ENCODE results near the gene RBSN. TPM values are rescaled to one million over a fixed set of nuclear protein-coding genes. Genes with fewer than 3 reads are reported as not detected.

RBSN gene
- total and polyA plus RNA-seq, 2 donors (not counting 1 experiment from before 2014, with no cell fraction given): 7.1 to 32.6 TPM

- H3K79me2 ChIP-seq (ENCODE audit: control insufficient read depth, insufficient read depth, low read length): no peaks in the 10 kb centered on the region
- no peak overlapping the region for H3K4me3 Mint-ChIP-seq
- H3K9me3 ChIP-seq (ENCODE audit: control extremely low read depth in 1 of 3, control insufficient read depth in 2 of 3, insufficient read depth in 1 of 3, low read length in 2 of 3): no peaks in the 10 kb centered on the region
- intact Hi-C loops (cut with micrococcal nuclease): no loop called here
- H2AFZ ChIP-seq (ENCODE audit: insufficient read depth, low read depth, low read length, poor library complexity, severe bottlenecking): no peak overlapping the region
- H3K4me3 ChIP-seq (ENCODE audit: control extremely low read depth in 1 of 5, extremely low read depth in 1 of 5, insufficient read depth in 1 of 5, low read depth in 2 of 5, low read length in 4 of 5): no peak overlapping the region
- H3K36me3 ChIP-seq (replicated peaks in 1 of 2; ENCODE audit: control extremely low read depth in 1 of 2, control insufficient read depth in 1 of 2, extremely low read depth in 1 of 2, insufficient read depth in 2 of 2, low read length in 1 of 2): no peaks in the 10 kb centered on the region
- no peak overlapping the region for H3K27ac Mint-ChIP-seq
- ChIA-PET POLR2A (no interaction called here), CTCF (interaction anchor here (1.0 to 5.8 kb wide), 6 partner anchors 8 to 459 kb away, joined by 3 to 41 read pairs (median 12); partner anchors contain the start of gene RBSN)
- peaks cover 4% of the 10 kb centered on the region for H3K27me3 Mint-ChIP-seq
- peaks cover 3 to 6% of the 10 kb centered on the region in 2 donors for H3K4me1 ChIP-seq (ENCODE audit: control insufficient read depth in 2 of 2, insufficient read depth in 2 of 2, low read length in 2 of 2)
- no peaks in the 10 kb centered on the region for H3K9me3 Mint-ChIP-seq (ENCODE audit: insufficient read depth)
- H4K20me1 ChIP-seq (ENCODE audit: control insufficient read depth, insufficient read depth, low read length, poor library complexity, severe bottlenecking): no peaks in the 10 kb centered on the region
- no peak overlapping the region for H3K27ac ChIP-seq (ENCODE audit: low read length in 2 of 2)
- DNase-seq (no peak), ATAC-seq (ENCODE audit: low read depth) (no peak)
- no CpG with 5 or more reads among the region's 4 CpGs for WGBS (ENCODE audit: insufficient coverage)
- H3K4me2 ChIP-seq (replicated peaks; ENCODE audit: low read depth, low read length, poor library complexity, severe bottlenecking): no peak overlapping the region
- no peak for TF ChIP-seq EZH2 (IDR thresholded peaks at IDR 0.05; ENCODE audit: borderline replicate concordance, insufficient read depth, low read depth, low read length, poor library complexity, severe bottlenecking)
- TF ChIP-seq, protein P1, sequence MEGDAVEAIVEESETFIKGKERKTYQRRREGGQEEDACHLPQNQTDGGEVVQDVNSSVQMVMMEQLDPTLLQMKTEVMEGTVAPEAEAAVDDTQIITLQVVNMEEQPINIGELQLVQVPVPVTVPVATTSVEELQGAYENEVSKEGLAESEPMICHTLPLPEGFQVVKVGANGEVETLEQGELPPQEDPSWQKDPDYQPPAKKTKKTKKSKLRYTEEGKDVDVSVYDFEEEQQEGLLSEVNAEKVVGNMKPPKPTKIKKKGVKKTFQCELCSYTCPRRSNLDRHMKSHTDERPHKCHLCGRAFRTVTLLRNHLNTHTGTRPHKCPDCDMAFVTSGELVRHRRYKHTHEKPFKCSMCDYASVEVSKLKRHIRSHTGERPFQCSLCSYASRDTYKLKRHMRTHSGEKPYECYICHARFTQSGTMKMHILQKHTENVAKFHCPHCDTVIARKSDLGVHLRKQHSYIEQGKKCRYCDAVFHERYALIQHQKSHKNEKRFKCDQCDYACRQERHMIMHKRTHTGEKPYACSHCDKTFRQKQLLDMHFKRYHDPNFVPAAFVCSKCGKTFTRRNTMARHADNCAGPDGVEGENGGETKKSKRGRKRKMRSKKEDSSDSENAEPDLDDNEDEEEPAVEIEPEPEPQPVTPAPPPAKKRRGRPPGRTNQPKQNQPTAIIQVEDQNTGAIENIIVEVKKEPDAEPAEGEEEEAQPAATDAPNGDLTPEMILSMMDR (IDR thresholded peaks at IDR 0.05): no peak
- H3K27me3 ChIP-seq (replicated peaks in 1 of 4; ENCODE audit: control extremely low read depth in 1 of 4, control insufficient read depth in 3 of 4, insufficient read depth in 4 of 4, low read length in 3 of 4): peaks cover 0 to 9% (median 0%) of the 10 kb centered on the region in 4 experiments
- peaks cover 6% of the 10 kb centered on the region for H3K4me1 Mint-ChIP-seq
- no peak overlapping the region for H3K9ac ChIP-seq (ENCODE audit: low read length)
Observed at GRCh38 chr3:15110206-15110605, 11.3 kb upstream of the RBSN start.

DNA sequence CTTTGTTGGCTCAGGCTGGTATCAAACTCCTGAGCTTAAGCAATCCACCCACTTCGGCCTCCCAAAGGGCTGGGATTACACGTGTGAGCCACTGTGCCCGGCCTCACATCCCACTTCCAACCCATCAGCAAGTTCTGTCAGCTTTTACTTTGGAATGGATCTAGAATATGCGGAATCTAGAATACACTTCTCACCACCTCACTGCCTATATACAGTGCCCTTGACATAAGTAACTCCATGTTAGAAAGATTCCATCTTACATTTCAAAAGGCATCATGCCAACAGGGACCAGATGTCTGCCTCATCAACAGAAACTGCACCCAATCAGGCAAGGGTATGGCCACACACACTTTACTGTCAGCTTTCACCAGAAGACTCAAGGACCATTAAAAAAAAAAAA lies 9.9 kb upstream of the RBSN start:
- H3K9me3 ChIP-seq (ENCODE audit: control extremely low read depth in 1 of 3, control insufficient read depth in 2 of 3, insufficient read depth in 1 of 3, low read length in 2 of 3): no peaks in the 10 kb centered on the region
- ATAC-seq (ENCODE audit: low read depth) (no peak), DNase-seq (no peak)
- Mint-ChIP-seq H3K9me3 (ENCODE audit: insufficient read depth) (no peaks in the 10 kb centered on the region), H3K4me3 (no peak overlapping the region), H3K27ac (no peak overlapping the region), H3K27me3 (peaks cover 4% of the 10 kb centered on the region), H3K4me1 (peaks cover 6% of the 10 kb centered on the region)
- ChIA-PET POLR2A (no interaction called here), CTCF (interaction anchor here (0.7 to 5.8 kb wide), 21 partner anchors 9 to 499 kb away, joined by 3 to 41 read pairs (median 5); partner anchors contain the start of gene RBSN)
- no peak overlapping the region for H3K9ac ChIP-seq (ENCODE audit: low read length)
- no peak overlapping the region for H3K27ac ChIP-seq (ENCODE audit: low read length in 2 of 2)
- H3K4me1 ChIP-seq (ENCODE audit: control insufficient read depth in 2 of 2, insufficient read depth in 2 of 2, low read length in 2 of 2): peaks cover 3 to 6% of the 10 kb centered on the region in 2 donors
- TF ChIP-seq, protein P1 (IDR thresholded peaks at IDR 0.05): no peak
- no peak for TF ChIP-seq EZH2 (IDR thresholded peaks at IDR 0.05; ENCODE audit: borderline replicate concordance, insufficient read depth, low read depth, low read length, poor library complexity, severe bottlenecking)
- H4K20me1 ChIP-seq (ENCODE audit: control insufficient read depth, insufficient read depth, low read length, poor library complexity, severe bottlenecking): no peaks in the 10 kb centered on the region
- no peak overlapping the region for H3K4me2 ChIP-seq (replicated peaks; ENCODE audit: low read depth, low read length, poor library complexity, severe bottlenecking)
- intact Hi-C loops (cut with micrococcal nuclease): loop anchor here (2.0 kb wide), 1 partner anchor 296 kb away; no protein-coding TSS in a partner anchor
- WGBS (ENCODE audit: insufficient coverage): 81% methylated on average over 4 of the region's 4 CpGs
- H3K36me3 ChIP-seq (replicated peaks in 1 of 2; ENCODE audit: control extremely low read depth in 1 of 2, control insufficient read depth in 1 of 2, extremely low read depth in 1 of 2, insufficient read depth in 2 of 2, low read length in 1 of 2): no peaks in the 10 kb centered on the region
- H2AFZ ChIP-seq (ENCODE audit: insufficient read depth, low read depth, low read length, poor library complexity, severe bottlenecking): no peak overlapping the region
- peaks cover 0 to 9% (median 0%) of the 10 kb centered on the region in 4 experiments for H3K27me3 ChIP-seq (replicated peaks in 1 of 4; ENCODE audit: control extremely low read depth in 1 of 4, control insufficient read depth in 3 of 4, insufficient read depth in 4 of 4, low read length in 3 of 4)
- no peak overlapping the region for H3K4me3 ChIP-seq (ENCODE audit: control extremely low read depth in 1 of 5, extremely low read depth in 1 of 5, insufficient read depth in 1 of 5, low read depth in 2 of 5, low read length in 4 of 5)
- no peaks in the 10 kb centered on the region for H3K79me2 ChIP-seq (ENCODE audit: control insufficient read depth, insufficient read depth, low read length)

Measured in B cell (primary cell).